NCI-H2227 treated with DMSO at 0.1 percent for 48 hours (cell line): ENCODE results near the gene IFI35.
"Not testable (repeated sequence)": the region's sequence is repeated elsewhere in the genome, so short reads cannot be mapped to it uniquely, and the experiment has no call there.

Source experiments
- DNase-seq: peaks from one replicate; lab custom pipeline; 2025; lab: John Stamatoyannopoulos, UW

Gene IFI35

GRCh38 chr17:43024407-43025289, 18.1 kb downstream of the IFI35 start, which contains the start of gene RND2:
Gene RND2, plus strand, starts transcription at chr17:43025231. Its CDS starts 117 bp downstream, at chr17:43025348.
- DNase-seq = peak; percentile 88

GRCh38 chr17:43025290-43025657, 18.7 kb downstream of the IFI35 start:
- no peak for DNase-seq

- DNase-seq = no peak
Measured at GRCh38 chr17:43025766-43026537, 19.4 kb downstream of the IFI35 start.

- no peak for DNase-seq
Measured at GRCh38 chr17:43026595-43026994, 20.0 kb downstream of the IFI35 start.

GRCh38 chr17:43027091-43028032, 20.8 kb downstream of the IFI35 start:
- DNase-seq = no peak

GRCh38 chr17:43028221-43028861, 21.8 kb downstream of the IFI35 start:
- no peak for DNase-seq

- DNase-seq = no peak
Measured at GRCh38 chr17:43030137-43030767, 23.7 kb downstream of the IFI35 start.

GRCh38 chr17:43031666-43032065, 25.1 kb downstream of the IFI35 start:
- no peak for DNase-seq

- peak; percentile 34 for DNase-seq
Measured at GRCh38 chr17:43033948-43034881, 27.6 kb downstream of the IFI35 start.

GRCh38 chr17:43034894-43035293, 28.3 kb downstream of the IFI35 start:
- DNase-seq = no peak

GRCh38 chr17:43039646-43040045, 33.1 kb downstream of the IFI35 start:
- no peak for DNase-seq

GRCh38 chr17:43040655-43041054, 34.1 kb downstream of the IFI35 start:
- no peak for DNase-seq

GRCh38 chr17:43042025-43042628, 35.5 kb downstream of the IFI35 start:
- DNase-seq = no peak

- no peak for DNase-seq
Measured at GRCh38 chr17:43043307-43043706, 36.7 kb downstream of the IFI35 start.

GRCh38 chr17:43044024-43044423, 37.4 kb downstream of the IFI35 start:
- DNase-seq = no peak

GRCh38 chr17:43051969-43052368, 45.4 kb downstream of the IFI35 start:
- DNase-seq = no peak

GRCh38 chr17:43053008-43053407, 46.4 kb downstream of the IFI35 start:
- not testable (repeated sequence) for DNase-seq

GRCh38 chr17:43056051-43056450, 49.5 kb downstream of the IFI35 start:
- no peak for DNase-seq

- no peak for DNase-seq
Measured at GRCh38 chr17:43062984-43063638, 56.5 kb downstream of the IFI35 start.
